Suprapubic skin (tissue), 4 donors: ENCODE data around the gene TRIM45.

ENCODE experiments used
- EP300 ChIP-seq: sonication (generic); formaldehyde crosslinking; IDR thresholded peaks from one replicate; pipeline ENCODE4 v1.6.1; 2017; ENCODE audit warnings: antibody characterized with exemption
- POLR2A ChIP-seq, 2 donors: fragments of 450-650 bp; IDR thresholded peaks; one replicate each; pipeline ENCODE4 v1.6.1; 2017; ENCODE audit warnings: antibody characterized with exemption in 2 of 2, mild to moderate bottlenecking in 2 of 2, moderate library complexity in 2 of 2
- POLR2AphosphoS5 ChIP-seq, 3 donors: sonication (generic); formaldehyde crosslinking; IDR thresholded peaks; one replicate each; pipeline ENCODE4 v1.6.1; 2017; ENCODE audit warnings: antibody characterized with exemption in 3 of 3
- TF ChIP-seq, protein P1 (sequence below), 2 donors: fragments of 200-600 bp in 1 of 2; fragments of 450-650 bp in 1 of 2; sonication (generic) in 1 of 2; IDR thresholded peaks; one replicate each; pipeline ENCODE4 v1.5.1; 2016 to 2019; ENCODE audit warnings: antibody characterized with exemption in 2 of 2, mild to moderate bottlenecking in 1 of 2, moderate library complexity in 1 of 2

DNA sequence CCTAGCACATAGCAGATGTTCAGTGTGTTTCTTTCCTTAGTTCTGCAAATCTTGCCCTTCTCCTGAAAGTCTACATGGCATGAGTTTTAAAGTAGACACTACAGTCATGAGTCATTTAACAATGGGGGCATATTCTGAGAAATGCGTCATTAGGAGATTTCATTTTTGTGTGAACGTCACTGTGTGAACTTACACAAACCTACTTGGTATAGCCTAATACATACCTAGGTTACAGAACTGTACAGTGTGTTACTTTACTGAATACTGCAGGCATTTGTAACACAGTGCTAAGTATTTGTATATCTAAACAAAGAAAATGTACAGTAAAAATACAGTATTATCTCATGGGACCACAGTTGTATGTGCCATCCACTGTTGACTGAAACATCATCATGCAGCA is 51.4 kb downstream of the TRIM45 start:
- TF ChIP-seq, protein P1, sequence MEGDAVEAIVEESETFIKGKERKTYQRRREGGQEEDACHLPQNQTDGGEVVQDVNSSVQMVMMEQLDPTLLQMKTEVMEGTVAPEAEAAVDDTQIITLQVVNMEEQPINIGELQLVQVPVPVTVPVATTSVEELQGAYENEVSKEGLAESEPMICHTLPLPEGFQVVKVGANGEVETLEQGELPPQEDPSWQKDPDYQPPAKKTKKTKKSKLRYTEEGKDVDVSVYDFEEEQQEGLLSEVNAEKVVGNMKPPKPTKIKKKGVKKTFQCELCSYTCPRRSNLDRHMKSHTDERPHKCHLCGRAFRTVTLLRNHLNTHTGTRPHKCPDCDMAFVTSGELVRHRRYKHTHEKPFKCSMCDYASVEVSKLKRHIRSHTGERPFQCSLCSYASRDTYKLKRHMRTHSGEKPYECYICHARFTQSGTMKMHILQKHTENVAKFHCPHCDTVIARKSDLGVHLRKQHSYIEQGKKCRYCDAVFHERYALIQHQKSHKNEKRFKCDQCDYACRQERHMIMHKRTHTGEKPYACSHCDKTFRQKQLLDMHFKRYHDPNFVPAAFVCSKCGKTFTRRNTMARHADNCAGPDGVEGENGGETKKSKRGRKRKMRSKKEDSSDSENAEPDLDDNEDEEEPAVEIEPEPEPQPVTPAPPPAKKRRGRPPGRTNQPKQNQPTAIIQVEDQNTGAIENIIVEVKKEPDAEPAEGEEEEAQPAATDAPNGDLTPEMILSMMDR (IDR thresholded peaks at IDR 0.05): no peak
- no peak for TF ChIP-seq POLR2A (IDR thresholded peaks at IDR 0.05)
- TF ChIP-seq EP300: no peak
- TF ChIP-seq POLR2AphosphoS5 (IDR thresholded peaks at IDR 0.05): no peak
